ENCODE measurements around the gene HINT1.

- TF ChIP-seq SUZ12 (IDR thresholded peaks at IDR 0.05; ENCODE audit: extremely low read depth, insufficient read depth, insufficient read length) = no peak
- no peak for TF ChIP-seq ZNF274 (IDR thresholded peaks at IDR 0.05; ENCODE audit: low read depth, low read length)
- TF ChIP-seq YY1 (IDR thresholded peaks at IDR 0.05; ENCODE audit: insufficient read depth, insufficient read length) = no peak
Observed at GRCh38 chr5:131206772-131207171, 41.7 kb upstream of the HINT1 start.

All from NT2/D1 (cell line).